ENCODE results near the gene LBP.
"Not testable (repeated sequence)": the region's sequence is repeated elsewhere in the genome, so short reads cannot be mapped to it uniquely, and the experiment has no call there.

Gene LBP

GRCh38 chr20:38324159-38324558 lies 22.1 kb upstream of the LBP start:
- no peak for DNase-seq

GRCh38 chr20:38325167-38325566 lies 21.1 kb upstream of the LBP start:
- no peak for DNase-seq

GRCh38 chr20:38325905-38326304 lies 20.4 kb upstream of the LBP start:
- no peak for DNase-seq

GRCh38 chr20:38326309-38326708 lies 20.0 kb upstream of the LBP start:
- DNase-seq, result no peak

- DNase-seq, result no peak
These were observed 15.6 kb upstream of the LBP start for GRCh38 chr20:38330638-38331037.

- no peak for DNase-seq
These were observed 15.0 kb upstream of the LBP start for GRCh38 chr20:38331245-38331644.

- no peak for DNase-seq
These were observed 14.5 kb upstream of the LBP start for GRCh38 chr20:38331814-38332213.

GRCh38 chr20:38334016-38334415 lies 12.3 kb upstream of the LBP start:
- DNase-seq, result no peak

GRCh38 chr20:38336726-38337125 lies 9.6 kb upstream of the LBP start:
- DNase-seq, result no peak

GRCh38 chr20:38337561-38338140 lies 8.6 kb upstream of the LBP start:
- peak; percentile 28 for DNase-seq

- DNase-seq, result no peak
These were observed 7.3 kb upstream of the LBP start for GRCh38 chr20:38338849-38339520.

- DNase-seq, result not testable (repeated sequence)
These were observed 6.8 kb upstream of the LBP start for GRCh38 chr20:38339521-38339896.

- no peak for DNase-seq
These were observed 6.3 kb upstream of the LBP start for GRCh38 chr20:38339997-38340396.

GRCh38 chr20:38340693-38341092 lies 5.6 kb upstream of the LBP start:
- no peak for DNase-seq

- no peak for DNase-seq
These were observed 4.1 kb upstream of the LBP start for GRCh38 chr20:38342216-38342615.

- DNase-seq, result no peak
These were observed 3.5 kb upstream of the LBP start for GRCh38 chr20:38342713-38343310.

GRCh38 chr20:38343311-38344106 lies 2.8 kb upstream of the LBP start:
- no peak for DNase-seq

GRCh38 chr20:38344107-38344701 lies 2.1 kb upstream of the LBP start:
- DNase-seq, result no peak

- no peak for DNase-seq
These were observed 639 bp upstream of the LBP start for GRCh38 chr20:38345643-38346042.

GRCh38 chr20:38346741-38347140 lies 459 bp downstream of the LBP start:
- no peak for DNase-seq

- DNase-seq, result no peak
These were observed 3.6 kb downstream of the LBP start for GRCh38 chr20:38349856-38350255.

- no peak for DNase-seq
These were observed 4.8 kb downstream of the LBP start for GRCh38 chr20:38350879-38351775.
